SK-N-MC (cell line): ENCODE measurements around the gene RGS3.

ENCODE experiments used
- EZH2 ChIP-seq: fragments of 200-600 bp; sonication (generic); IDR thresholded peaks from one replicate; pipeline ENCODE4 v1.6.1; 2017; ENCODE audit warnings: antibody characterized with exemption
- FOXP2 ChIP-seq: optimal IDR thresholded peaks from 2 replicates; pipeline ENCODE3; 2011; ENCODE audit warnings: mild to moderate bottlenecking, moderate library complexity; ENCODE audit not compliant: insufficient read depth; ENCODE audit errors: extremely low read length, control extremely low read depth
- POLR2AphosphoS5 ChIP-seq: IDR thresholded peaks from 2 replicates; pipeline ENCODE4 v1.6.1; 2012; ENCODE audit warnings: mild to moderate bottlenecking, low read depth, low read length, borderline replicate concordance

- TF ChIP-seq EZH2: no peak
- TF ChIP-seq POLR2AphosphoS5: no peak
- no peak for TF ChIP-seq FOXP2
These were observed 149.3 kb downstream of the RGS3 start for GRCh38 chr9:113612828-113613227.
